OCI-LY3 (cell line): ENCODE results near the gene PSMF1.

Source experiments
- EZH2phosphoT487 ChIP-seq: fragments of 200-600 bp; shearing (Covaris generic); IDR thresholded peaks from 2 replicates; pipeline ENCODE4 v1.6.1; 2018; ENCODE audit warnings: antibody characterized with exemption, mixed run types, low read depth
- TF ChIP-seq, protein P1 (sequence below): fragments of 200-600, 300-600 bp; sonication (generic); IDR thresholded peaks from 2 replicates; pipeline ENCODE4 v1.5.1; 2014; ENCODE audit warnings: antibody characterized with exemption, low read length, low read depth

DNA sequence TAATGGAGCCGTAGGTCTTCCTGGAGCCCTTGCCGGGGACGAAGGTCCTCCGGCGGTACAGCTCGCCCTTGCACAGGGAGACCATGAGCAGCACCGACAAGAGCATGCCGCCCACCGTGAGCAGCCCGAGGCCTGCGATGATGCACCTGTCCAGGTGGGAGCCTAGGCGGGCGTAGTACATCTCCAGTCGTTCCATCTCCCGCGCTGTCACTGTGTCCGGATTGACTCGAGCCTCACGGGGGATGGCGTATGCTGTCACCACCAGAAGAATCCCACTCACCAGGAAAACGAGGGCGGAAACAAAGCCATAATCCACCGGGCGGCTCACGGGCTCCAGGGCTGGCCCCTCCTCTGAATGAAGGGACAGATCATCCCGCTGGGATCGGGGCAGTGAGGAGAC, 62.5 kb downstream of the PSMF1 start:
- TF ChIP-seq, protein P1, sequence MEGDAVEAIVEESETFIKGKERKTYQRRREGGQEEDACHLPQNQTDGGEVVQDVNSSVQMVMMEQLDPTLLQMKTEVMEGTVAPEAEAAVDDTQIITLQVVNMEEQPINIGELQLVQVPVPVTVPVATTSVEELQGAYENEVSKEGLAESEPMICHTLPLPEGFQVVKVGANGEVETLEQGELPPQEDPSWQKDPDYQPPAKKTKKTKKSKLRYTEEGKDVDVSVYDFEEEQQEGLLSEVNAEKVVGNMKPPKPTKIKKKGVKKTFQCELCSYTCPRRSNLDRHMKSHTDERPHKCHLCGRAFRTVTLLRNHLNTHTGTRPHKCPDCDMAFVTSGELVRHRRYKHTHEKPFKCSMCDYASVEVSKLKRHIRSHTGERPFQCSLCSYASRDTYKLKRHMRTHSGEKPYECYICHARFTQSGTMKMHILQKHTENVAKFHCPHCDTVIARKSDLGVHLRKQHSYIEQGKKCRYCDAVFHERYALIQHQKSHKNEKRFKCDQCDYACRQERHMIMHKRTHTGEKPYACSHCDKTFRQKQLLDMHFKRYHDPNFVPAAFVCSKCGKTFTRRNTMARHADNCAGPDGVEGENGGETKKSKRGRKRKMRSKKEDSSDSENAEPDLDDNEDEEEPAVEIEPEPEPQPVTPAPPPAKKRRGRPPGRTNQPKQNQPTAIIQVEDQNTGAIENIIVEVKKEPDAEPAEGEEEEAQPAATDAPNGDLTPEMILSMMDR = no peak
- TF ChIP-seq EZH2phosphoT487 = no peak
